Hair follicle dermal papilla cell (primary cell): Measurements from ENCODE around the gene IRAK2. TPM values are rescaled to one million over a fixed set of nuclear protein-coding genes. Genes with fewer than 3 reads are reported as not detected.

ENCODE experiments used
- small RNA-seq: library from RNA; depleted of rRNA; stranded (forward); fragments of <200 nt; gene quantifications from one replicate; pipeline ENCODE3, GENCODE V24; 2012
- total RNA-seq: library from RNA; depleted of rRNA; stranded (reverse); fragments of >200 nt; gene quantifications from 2 replicates; pipeline ENCODE4 v1.2.3, GENCODE V29; 2012

Gene IRAK2, protein sequence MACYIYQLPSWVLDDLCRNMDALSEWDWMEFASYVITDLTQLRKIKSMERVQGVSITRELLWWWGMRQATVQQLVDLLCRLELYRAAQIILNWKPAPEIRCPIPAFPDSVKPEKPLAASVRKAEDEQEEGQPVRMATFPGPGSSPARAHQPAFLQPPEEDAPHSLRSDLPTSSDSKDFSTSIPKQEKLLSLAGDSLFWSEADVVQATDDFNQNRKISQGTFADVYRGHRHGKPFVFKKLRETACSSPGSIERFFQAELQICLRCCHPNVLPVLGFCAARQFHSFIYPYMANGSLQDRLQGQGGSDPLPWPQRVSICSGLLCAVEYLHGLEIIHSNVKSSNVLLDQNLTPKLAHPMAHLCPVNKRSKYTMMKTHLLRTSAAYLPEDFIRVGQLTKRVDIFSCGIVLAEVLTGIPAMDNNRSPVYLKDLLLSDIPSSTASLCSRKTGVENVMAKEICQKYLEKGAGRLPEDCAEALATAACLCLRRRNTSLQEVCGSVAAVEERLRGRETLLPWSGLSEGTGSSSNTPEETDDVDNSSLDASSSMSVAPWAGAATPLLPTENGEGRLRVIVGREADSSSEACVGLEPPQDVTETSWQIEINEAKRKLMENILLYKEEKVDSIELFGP
- total RNA-seq, result 5.0 and 5.6 TPM in 2 replicates

DNA sequence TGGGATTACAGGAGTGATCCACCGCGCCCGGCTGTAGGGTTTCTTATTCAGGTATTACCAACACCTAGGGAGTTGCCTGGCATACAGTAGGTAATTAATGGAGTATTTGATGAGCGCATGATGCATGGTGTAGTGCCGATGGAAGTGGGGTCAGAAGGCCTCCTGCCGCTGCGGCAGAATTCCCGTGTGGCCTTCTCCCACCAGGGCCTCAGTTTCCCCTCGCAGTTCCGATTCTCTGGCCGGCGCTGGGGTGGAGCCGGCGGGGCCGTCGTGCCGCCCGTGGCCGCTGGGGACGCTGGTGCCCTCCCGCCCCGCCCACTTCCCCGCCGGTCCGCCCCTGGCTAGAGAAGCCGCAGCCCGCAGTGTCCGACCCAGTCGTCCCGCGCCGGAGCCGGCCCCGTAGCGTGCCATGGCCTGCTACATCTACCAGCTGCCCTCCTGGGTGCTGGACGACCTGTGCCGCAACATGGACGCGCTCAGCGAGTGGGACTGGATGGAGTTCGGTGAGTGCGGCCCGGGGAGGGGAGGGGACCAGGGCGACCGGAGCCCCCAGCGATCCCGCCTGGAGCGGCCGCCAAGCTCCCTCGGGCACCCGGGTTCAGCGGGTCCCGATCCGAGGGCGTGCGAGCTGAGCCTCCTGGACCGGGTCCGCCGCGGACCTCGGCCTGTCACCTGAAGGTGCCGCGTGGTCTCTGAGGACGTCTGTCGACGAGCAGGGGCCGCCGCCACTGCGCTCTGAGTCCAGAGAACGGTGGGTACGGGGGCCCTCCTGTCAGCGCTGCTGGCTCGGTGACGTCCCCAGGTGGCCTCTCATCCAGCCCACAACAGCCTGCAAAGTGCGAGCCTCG, at the start of gene IRAK2:
Gene IRAK2, plus strand, starts transcription at position 374 of the 848 bp plus-strand sequence. Its CDS starts 36 bp downstream, at position 410.

GRCh38 chr3:10115326-10116137, 49.2 kb upstream of the IRAK2 start, which contains the start of gene BRK1:
Gene BRK1, plus strand, starts transcription at chr3:10115675. Its CDS starts 27 bp downstream, at chr3:10115702.

DNA sequence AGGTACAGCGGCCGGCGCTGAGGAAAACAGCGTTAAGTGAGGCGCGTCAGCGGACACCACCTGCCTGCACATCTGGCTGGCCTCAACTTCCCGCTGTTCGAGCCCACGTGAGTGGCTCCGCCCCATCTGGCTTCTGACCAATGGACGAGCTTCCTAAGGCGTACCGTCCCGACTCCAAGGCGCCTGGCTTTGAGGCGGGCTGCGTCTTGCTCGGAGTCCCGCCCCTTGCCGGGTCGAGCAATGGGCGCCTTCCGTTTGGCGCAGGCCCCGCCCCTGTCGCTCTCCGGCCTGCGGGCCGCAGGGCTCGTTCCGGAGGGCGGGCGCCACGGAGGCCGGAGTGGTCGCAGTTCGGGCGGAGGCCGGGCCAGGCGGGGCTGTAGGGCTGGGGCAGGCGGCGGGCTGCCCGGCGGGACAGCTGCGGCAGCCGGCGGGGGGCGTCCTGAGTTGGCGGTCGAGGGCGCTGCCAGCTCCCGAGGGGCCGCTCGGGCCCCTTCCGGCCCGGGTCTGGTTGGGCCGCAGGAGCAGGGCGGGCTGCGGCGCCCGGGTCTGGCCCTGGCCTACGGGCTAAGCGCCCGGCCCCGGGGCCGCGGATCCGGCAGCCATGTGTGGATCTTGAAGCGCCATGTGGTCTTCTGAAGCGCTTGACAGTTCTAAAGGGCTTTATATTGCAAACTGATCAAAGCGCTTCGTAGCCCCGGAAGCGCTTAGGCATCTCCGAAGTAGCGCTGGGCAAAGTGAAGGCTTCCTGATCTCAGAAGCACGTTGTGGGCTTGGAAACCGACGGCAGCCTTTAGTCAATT, 83.7 kb downstream of the IRAK2 start, which contains the start of gene TATDN2:
Gene TATDN2, plus strand, starts transcription at position 276 of the 800 bp plus-strand sequence. CDS start 742 bp downstream, outside the sequence.

GRCh38 chr3:10292505-10293419, 128.0 kb downstream of the IRAK2 start, which contains the start of gene GHRL:
Gene GHRL, minus strand, starts transcription at chr3:10292947. Its CDS starts 2,767 bp downstream, at chr3:10290180.

Small RNAs within 50 kb of the gene (small RNA-seq; reads per million reads assigned to genes)
- not detected for gene RF02126

Other genes starting within 250 kb of the IRAK2 start
- 63.6 and 69.1 TPM in 2 replicates for gene IL17RC, start 247.8 kb upstream of the IRAK2 start, total RNA-seq
- 20.1 and 29.8 TPM in 2 replicates for gene CRELD1, start 231.1 kb upstream of the IRAK2 start, total RNA-seq
- 4.9 and 6.0 TPM in 2 replicates for gene PRRT3, start 212.5 kb upstream of the IRAK2 start, total RNA-seq
- gene EMC3, start 178.1 kb upstream of the IRAK2 start, total RNA-seq, result 37.6 and 69.6 TPM in 2 replicates
- 3.4 and 4.6 TPM in 2 replicates for gene FANCD2, start 138.5 kb upstream of the IRAK2 start, total RNA-seq
- gene FANCD2OS, start 56.7 kb upstream of the IRAK2 start, total RNA-seq, result not detected in 2 replicates
- gene BRK1, start 49.2 kb upstream of the IRAK2 start, total RNA-seq, result 73.0 and 83.7 TPM in 2 replicates
- gene VHL, start 23.1 kb upstream of the IRAK2 start, total RNA-seq, result 33.5 and 41.9 TPM in 2 replicates
- 21.6 and 25.5 TPM in 2 replicates for gene TATDN2, start 83.5 kb downstream of the IRAK2 start, total RNA-seq
- gene GHRL, start 128.0 kb downstream of the IRAK2 start, total RNA-seq, result 0.32 and 0.36 TPM in 2 replicates
- gene SEC13, start 156.2 kb downstream of the IRAK2 start, total RNA-seq, result 264 and 268 TPM in 2 replicates